OCI-M2 (cell line): ENCODE data around the gene C1QTNF9B.
"Not testable (repeated sequence)": the region's sequence is repeated elsewhere in the genome, so short reads cannot be mapped to it uniquely, and the experiment has no call there.

ENCODE experiments used
- DNase-seq: peaks from one replicate; lab custom pipeline; 2025; ENCODE audit not compliant: unreplicated experiment; lab: John Stamatoyannopoulos, UW

C1QTNF9B gene

GRCh38 chr13:23894746-23895145, 2.6 kb downstream of the C1QTNF9B start:
- not testable (repeated sequence) for DNase-seq

GRCh38 chr13:23893791-23894190, 3.5 kb downstream of the C1QTNF9B start:
- DNase-seq, result not testable (repeated sequence)

- DNase-seq, result no peak
These were observed 7.4 kb downstream of the C1QTNF9B start for GRCh38 chr13:23889615-23890607.

- peak; percentile 61 for DNase-seq
These were observed 8.4 kb downstream of the C1QTNF9B start, which contains the start of gene MIPEP for GRCh38 chr13:23888658-23889614. MIPEP (minus strand) TSS chr13:23889400; CDS start chr13:23889320, 80 bp downstream.

GRCh38 chr13:23884361-23884760, 12.9 kb downstream of the C1QTNF9B start:
- not testable (repeated sequence) for DNase-seq

GRCh38 chr13:23883255-23883654, 14.0 kb downstream of the C1QTNF9B start:
- DNase-seq, result no peak

- DNase-seq, result not testable (repeated sequence)
These were observed 15.9 kb downstream of the C1QTNF9B start for GRCh38 chr13:23881402-23881800.

- DNase-seq, result not testable (repeated sequence)
These were observed 16.6 kb downstream of the C1QTNF9B start for GRCh38 chr13:23880493-23881401.

GRCh38 chr13:23877286-23877685, 20.0 kb downstream of the C1QTNF9B start:
- no peak for DNase-seq

- no peak for DNase-seq
These were observed 21.0 kb downstream of the C1QTNF9B start for GRCh38 chr13:23876265-23876664.

GRCh38 chr13:23871616-23872220, 25.6 kb downstream of the C1QTNF9B start:
- no peak for DNase-seq

GRCh38 chr13:23870356-23871140, 26.8 kb downstream of the C1QTNF9B start:
- no peak for DNase-seq

- DNase-seq, result no peak
These were observed 28.8 kb downstream of the C1QTNF9B start for GRCh38 chr13:23868521-23868920.

- no peak for DNase-seq
These were observed 30.2 kb downstream of the C1QTNF9B start for GRCh38 chr13:23867027-23867491.

GRCh38 chr13:23866420-23867026, 30.8 kb downstream of the C1QTNF9B start:
- no peak for DNase-seq

- no peak for DNase-seq
These were observed 31.4 kb downstream of the C1QTNF9B start for GRCh38 chr13:23865906-23866305.

GRCh38 chr13:23865026-23865425, 32.3 kb downstream of the C1QTNF9B start:
- no peak for DNase-seq

- no peak for DNase-seq
These were observed 36.0 kb downstream of the C1QTNF9B start for GRCh38 chr13:23861310-23861709.
